Left colon (tissue), 2 donors: Measurements from ENCODE around the gene TPM2. TPM values are rescaled to one million over a fixed set of nuclear protein-coding genes. Genes with fewer than 3 reads are reported as not detected.

Experiments
- ATAC-seq: fragments of 200-7000 bp; cut with Tn5 transposase; one replicate; pipeline ENCODE4 v1.9.1; 2020; ENCODE audit warnings: mild to moderate bottlenecking, moderate library complexity
- DNase-seq, 2 donors: peaks; one replicate each; pipeline ENCODE4 v3.0.0-alpha.2; 2020
- intact Hi-C, 2 donors: fragments of 100-400 bp; cut with DNase I in 1 of 2; cut with micrococcal nuclease in 1 of 2; formaldehyde crosslinking; loops; one replicate each; pipeline versions ENCODE4 v1.11.2 to v1.14.0; 2022; cut with DNase I, micrococcal nuclease
- long read RNA-seq: library from polyadenylated mRNA; unstranded; transcript quantifications from one replicate; pipeline ENCODE4 v2.0.0, GENCODE V29; 2021
- total RNA-seq, 2 donors: library from RNA; stranded (reverse); fragmentation: NEBNext Ultra II Directional; extraction: Animal tissue kit (Norgen Biotek cat#: 25700); gene quantifications; one replicate each; pipeline ENCODE4 v1.2.1, GENCODE V29; 2021
- donor health status: DM: no; HTN: no; CAD: no.
- donor health status: DM: yes; HTN: yes; CAD: no.

TPM2 gene
- 100 to 1,000 TPM in 1 of 2 donors, 10 to 100 TPM in 1; 25.9 to 277 TPM for total RNA-seq
- long read RNA-seq, transcript TPM2-203 (9 exons, 1,183 nt): major isoform, 13 of 15 reads
- long read RNA-seq, partial matches to known transcripts: 0 of 15 reads
- long read RNA-seq, other reads (novel, unspliced or antisense): 2 of 15 reads

DNA sequence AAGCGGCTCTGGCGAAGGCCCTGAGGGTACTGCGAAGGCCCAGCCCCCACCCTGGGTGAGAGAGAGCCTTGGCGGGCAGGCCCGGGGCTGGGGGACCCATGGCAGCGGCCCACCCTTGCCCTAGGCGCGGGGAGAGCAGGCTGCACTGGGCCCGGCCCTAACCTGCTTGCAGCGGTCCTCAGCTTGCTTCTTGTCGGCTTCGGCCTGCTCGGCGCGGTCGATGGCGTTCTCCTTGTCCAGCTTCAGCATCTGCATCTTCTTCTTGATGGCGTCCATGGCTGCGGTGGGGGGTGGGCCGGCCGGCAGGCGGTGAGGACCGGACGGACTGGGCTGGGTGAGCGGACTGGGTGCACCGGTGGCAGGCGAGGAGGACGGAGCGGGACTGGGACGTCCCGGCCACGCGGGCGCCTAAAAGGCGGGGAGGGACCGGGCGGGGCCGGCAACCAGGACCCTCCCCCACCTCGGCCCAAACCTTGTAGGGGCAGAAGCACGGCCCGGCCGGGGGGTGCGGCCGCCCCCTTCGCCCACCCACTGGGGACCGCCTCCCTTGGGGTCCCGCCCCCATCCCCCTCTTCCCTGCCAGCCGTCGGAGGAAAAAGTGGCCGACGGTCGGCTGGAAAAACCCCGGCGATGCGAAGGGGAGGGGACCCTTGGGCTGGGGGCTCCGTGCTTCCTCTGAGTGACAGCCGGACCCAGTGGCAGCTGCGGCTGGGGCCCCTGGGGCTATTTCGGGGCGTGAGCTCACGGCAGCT, at the start of gene TPM2:
TSS of gene TPM2 (minus strand) at position 384 of the 752 bp plus-strand sequence. CDS start at position 276, 108 bp downstream.
- peak; percentile 27 for ATAC-seq
- DNase-seq: peak; percentile 63 to 75
- intact Hi-C loops: loop anchor here in 1 of 2 donors (5.0 kb wide), 1 partner anchor 32 kb away; the partner anchor contains the start of genes CCDC107 and RMRP

DNA sequence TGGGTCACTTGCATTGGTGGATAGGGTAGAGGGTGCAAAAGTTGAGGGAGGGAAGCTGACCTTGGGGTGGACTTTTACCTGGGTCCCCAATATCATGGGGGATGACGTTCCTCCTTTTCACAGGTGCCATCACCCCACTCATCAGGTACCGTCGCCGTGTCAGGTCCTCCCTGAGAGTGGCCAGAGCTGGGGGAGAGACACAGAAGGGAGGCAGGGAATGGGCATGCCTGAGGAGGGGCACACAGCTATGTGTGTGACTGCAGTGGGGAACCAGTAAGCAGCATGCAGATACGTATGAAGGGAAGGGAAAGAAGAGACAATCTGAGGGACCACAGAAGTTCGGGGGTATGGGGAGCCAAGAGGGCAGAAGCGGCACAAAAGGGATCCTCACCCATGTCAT, 49.2 kb upstream of the TPM2 start:
- intact Hi-C loops: loop anchor here in 1 of 2 donors (10.0 kb wide), 1 partner anchor 84 kb away; the partner anchor contains the start of genes CCDC107, RMRP and SIT1
- no peak for DNase-seq

DNA sequence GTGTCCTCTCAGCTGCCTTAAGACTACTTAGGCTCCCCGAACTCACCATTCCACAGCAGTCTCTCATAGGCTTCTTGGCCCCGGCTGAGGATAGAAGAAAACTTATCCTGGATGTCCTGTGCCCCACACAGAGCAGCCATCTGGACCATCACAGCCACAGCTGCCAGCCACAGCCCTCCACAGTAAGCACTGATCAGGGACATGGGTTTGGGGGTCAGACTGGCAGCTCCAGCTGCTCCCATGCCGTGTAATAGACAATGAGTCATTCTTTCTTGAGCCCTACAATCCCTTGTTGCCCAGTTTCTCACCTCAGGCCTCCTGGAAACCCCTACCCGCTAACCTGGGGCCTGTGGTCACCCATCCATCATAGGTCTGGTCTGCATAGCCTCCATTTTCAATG, 48.5 kb upstream of the TPM2 start:
- DNase-seq (no peak), ATAC-seq (no peak)
- intact Hi-C loops: loop anchor here in 1 of 2 donors (10.0 kb wide), 1 partner anchor 83 kb away; the partner anchor contains the start of genes CCDC107, RMRP and SIT1

More for the DNA sequence above, 49.2 kb upstream of the TPM2 start:
- ATAC-seq: no peak

DNA sequence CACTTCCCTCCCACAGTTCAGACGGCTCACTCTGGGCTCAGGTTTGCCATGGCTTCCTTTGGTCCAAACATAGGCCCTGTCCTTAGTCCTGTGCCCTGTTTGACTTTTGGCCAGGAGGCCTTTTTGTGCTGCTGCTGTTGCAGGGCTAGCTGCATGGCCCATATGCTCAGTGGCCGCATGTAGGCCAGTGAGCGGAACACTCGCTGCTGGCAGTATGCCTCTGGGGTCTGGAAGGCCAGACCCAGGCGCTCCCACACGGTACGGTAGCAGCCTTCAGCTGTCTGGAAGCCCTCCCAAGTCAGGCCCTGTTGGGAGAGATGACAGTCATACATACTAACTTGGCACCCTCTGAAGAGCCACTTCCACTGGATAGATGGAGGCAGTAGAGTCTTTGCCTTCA, 47.4 kb upstream of the TPM2 start:
- ATAC-seq: no peak
- no peak for DNase-seq
- intact Hi-C loops: loop anchor here in 1 of 2 donors (10.0 kb wide), 1 partner anchor 82 kb away; the partner anchor contains the start of genes CCDC107, RMRP and SIT1

DNA sequence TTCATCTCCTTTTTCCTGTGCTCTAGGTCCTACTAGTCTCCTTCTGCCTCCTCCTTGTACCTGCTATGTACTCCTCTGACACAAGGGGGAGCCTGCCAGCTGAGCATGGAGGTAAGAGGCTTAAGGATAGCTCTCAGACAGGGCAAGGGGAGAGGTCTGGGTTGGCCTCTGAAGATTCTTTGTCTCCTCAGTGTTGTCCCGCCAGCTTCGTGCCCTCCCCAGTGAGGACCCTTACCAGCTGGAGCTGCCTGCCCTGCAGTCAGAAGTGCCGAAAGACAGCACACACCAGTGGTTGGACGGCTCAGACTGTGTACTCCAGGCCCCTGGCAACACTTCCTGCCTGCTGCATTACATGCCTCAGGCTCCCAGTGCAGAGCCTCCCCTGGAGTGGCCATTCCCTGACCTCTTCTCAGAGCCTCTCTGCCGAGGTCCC, 46.5 kb upstream of the TPM2 start:
- ATAC-seq (peak; percentile 19), DNase-seq (peak; percentile 68 to 71)
- intact Hi-C loops: loop anchor here in 1 of 2 donors (10.0 kb wide), 1 partner anchor 81 kb away; the partner anchor contains the start of genes CCDC107, RMRP and SIT1

DNA sequence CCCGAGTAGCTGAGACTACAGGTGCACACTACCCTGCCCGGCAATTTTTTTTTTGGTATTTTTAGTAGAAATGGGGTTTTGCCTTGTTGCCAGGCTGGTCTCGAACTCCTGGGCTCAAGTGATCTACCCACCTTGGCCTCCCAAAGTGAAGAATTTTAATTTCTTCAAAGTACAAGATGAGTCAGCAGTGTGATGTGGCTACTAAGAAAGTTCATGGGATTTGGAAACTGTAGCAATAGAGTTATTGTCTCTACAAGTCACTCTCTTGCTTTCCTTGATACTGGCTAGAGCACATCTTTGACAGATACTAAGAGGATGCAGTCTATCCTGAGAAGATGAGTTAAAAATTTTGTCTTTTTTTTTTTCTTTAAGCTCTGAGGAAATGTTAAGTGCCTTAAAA, 44.4 kb upstream of the TPM2 start:
- DNase-seq (no peak), ATAC-seq (no peak)
- intact Hi-C loops: loop anchor here in 1 of 2 donors (10.0 kb wide), 1 partner anchor 79 kb away; the partner anchor contains the start of genes CCDC107, RMRP and SIT1

DNA sequence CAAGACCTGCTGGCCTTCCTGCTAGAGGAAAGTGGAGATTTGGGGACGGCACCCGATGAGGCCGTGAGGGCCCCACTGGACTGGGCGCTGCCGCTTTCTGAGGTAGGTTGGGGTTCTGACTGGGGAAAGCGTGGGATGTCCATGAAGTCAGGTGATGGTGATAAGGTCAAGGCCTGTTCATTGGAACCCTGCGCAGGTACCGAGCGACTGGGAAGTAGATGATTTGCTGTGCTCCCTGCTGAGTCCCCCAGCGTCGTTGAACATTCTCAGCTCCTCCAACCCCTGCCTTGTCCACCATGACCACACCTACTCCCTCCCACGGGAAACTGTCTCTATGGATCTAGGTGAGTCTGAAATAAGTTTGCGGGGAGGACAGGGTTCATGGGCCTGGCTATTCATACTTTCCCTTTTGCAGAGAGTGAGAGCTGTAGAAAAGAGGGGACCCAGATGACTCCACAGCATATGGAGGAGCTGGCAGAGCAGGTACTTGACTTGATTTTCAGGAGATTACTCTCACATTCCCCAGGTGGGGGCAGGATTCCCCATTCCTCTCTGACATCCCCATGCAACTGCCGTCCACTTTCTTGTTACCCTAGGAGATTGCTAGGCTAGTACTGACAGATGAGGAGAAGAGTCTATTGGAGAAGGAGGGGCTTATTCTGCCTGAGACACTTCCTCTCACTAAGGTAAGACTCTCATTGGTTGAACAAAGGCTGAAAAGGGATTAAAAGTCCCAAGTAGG, 43.2 kb upstream of the TPM2 start:
- ATAC-seq (peak; percentile 17), DNase-seq (peak in 1 of 2 donors; percentile 59)
- intact Hi-C loops: loop anchor here in 1 of 2 donors (10.0 kb wide), 1 partner anchor 78 kb away; the partner anchor contains the start of genes CCDC107, RMRP and SIT1

DNA sequence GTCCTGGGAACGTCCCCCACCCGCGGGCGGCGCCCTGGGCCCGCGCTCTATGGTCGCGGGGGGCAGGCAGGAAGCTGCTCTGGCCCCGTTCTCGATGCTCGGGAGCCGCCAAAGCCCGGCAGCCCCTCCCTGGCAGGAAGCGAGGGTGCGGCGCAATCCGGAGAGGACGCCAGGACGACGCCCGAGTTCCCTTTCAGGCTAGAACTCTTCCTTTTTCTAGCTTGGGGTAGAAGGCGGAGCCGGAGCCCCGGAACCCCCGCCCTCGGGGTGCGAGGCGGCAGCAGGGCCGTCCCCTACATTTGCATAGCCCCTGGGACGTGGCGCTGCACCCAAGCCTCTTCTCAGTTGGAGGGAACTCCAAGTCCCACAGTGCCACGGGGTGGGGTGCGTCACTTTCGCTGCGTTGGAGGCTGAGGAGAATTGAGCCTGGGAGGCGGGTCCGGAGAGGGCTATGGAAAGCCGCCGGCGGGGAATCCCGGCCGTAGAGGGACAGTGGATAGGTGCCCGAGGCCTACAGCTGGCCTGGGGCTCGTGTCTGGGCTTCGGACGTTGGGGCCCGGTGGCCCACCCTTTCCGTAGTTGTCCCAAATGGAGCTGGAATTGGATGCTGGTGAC, 42.6 kb upstream of the TPM2 start, which contains the start of the genes CREB3 and TLN1:
TSS of gene CREB3 (plus strand) at position 482 of the 615 bp plus-strand sequence. CDS start at position 589, 107 bp downstream.
TSS of gene TLN1 (minus strand) at position 11 of the 615 bp plus-strand sequence. CDS start 6,501 bp downstream, outside the sequence.
- ATAC-seq: peak; percentile 78
- intact Hi-C loops: loop anchor here in 1 of 2 donors (10.0 kb wide), 1 partner anchor 77 kb away; the partner anchor contains the start of genes CCDC107, RMRP and SIT1
- DNase-seq: peak; percentile 97 to 99

DNA sequence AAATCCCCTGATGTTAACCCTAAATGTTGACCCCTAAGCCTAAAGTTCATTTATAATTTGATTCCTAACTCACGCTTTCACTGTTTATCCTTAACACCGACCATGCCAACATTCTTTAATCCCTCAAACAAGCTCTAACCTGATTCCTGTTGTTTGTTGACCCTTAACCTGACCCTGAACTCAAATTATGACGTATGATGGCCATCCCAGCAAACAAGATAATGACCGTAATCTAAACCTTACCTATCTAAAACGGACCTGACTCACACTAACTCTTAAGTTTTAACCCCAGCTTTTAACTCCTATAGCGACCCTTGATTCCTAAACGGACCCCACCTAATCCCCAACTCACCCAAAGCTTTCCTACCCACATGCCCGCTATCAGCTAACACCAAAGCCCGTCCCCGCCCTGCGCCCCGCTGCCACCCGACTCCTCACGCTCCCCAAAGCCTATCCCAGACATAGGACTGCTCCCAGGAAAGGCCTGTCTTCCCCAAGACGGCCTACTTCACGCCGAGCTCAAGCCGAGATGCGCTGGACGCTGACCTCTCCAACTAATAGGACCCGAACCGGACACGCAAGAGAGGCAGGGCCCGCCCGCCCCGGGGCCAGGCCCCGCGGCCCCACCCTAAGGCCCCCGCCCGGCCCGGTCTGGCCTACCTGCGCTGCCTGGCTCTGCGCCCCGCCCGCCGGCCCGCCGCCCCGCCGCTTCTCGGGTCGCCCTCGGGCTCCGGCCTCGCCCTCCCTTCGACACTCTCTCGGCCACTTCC, 41.9 kb upstream of the TPM2 start:
- DNase-seq: no peak
- intact Hi-C loops: loop anchor here in 1 of 2 donors (10.0 kb wide), 1 partner anchor 77 kb away; the partner anchor contains the start of genes CCDC107, RMRP and SIT1
- ATAC-seq: no peak

DNA sequence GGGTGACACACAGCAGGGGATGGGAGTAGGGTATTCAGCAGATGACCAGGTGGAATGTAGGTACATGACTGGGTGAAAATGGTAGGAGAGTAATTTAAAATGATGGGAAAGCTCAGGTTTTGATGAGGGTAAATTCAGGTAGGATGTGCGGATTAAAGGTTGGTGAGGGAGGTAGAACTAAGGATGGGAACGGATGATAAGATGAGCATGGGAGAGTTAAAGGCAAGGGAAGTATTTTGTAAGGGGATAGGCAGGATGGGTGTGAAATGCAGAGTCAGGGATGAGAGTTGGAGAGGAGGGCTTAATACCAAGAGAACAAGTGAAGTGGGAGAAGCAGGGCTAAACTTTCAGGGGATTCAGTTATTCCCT, 40.7 kb upstream of the TPM2 start:
- DNase-seq: no peak
- no peak for ATAC-seq
- intact Hi-C loops: loop anchor here in 1 of 2 donors (10.0 kb wide), 1 partner anchor 76 kb away; the partner anchor contains the start of genes CCDC107, RMRP and SIT1

DNA sequence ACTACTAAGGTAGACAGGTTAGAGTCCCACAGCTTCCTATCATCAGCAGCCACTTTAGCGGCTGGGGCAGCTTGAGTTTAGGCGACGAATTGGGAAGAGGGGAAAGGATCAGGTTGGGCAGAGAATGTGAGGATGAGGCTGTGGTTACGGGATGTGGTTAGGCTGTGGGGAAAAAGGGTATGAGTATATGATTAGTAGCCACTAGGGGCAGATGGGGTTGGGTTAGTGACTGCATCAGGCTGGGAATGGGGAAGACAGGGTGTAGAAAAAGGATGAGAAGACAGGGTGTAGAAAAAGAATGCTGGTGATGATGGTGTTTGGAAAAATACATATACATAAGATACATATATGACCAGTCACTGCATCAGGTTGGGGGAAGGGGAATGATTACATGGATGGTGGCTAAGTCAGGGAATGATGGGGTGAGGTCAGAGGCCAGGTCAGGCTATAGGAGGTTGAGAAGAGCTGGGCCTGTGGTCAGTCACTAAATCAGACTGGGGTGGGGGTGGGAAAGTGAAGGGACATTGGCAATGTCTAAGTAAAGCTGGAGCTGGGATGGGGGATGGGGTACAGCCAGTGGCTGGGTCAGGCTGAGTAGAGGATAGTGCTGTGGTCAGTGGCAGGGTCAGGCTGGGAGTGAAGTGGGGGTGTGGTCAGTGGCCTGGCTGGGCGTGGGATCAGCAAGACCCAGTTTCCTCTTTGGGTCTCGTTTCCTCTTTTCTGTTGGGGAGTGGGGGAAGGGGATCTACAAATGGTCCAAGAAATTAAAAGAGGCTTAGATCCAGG, 40.2 kb upstream of the TPM2 start:
- DNase-seq: peak; percentile 53 to 64
- no peak for ATAC-seq
- intact Hi-C loops: loop anchor here in 1 of 2 donors (10.0 kb wide), 1 partner anchor 75 kb away; the partner anchor contains the start of genes CCDC107, RMRP and SIT1

DNA sequence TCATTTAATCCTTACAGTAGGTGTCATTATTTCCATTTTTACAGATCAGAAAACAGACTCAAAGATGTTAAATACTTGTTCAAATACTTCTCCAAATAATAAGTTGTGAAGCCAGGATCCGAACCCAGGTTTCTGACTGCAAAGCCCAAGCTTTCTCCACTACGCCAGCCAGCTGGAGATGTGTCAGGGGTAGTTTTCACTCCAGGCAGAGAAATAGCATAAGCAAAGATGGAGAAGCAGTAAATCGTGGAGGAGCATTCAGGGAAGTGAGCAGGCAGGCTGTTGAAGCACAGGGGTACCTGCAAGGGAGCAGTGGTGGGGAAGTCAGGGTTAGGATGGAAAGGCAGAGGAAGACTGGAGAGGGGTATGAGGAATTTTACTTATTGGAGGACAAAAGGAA, 39.4 kb upstream of the TPM2 start:
- no peak for ATAC-seq
- intact Hi-C loops: no loop called here
- DNase-seq: no peak

DNA sequence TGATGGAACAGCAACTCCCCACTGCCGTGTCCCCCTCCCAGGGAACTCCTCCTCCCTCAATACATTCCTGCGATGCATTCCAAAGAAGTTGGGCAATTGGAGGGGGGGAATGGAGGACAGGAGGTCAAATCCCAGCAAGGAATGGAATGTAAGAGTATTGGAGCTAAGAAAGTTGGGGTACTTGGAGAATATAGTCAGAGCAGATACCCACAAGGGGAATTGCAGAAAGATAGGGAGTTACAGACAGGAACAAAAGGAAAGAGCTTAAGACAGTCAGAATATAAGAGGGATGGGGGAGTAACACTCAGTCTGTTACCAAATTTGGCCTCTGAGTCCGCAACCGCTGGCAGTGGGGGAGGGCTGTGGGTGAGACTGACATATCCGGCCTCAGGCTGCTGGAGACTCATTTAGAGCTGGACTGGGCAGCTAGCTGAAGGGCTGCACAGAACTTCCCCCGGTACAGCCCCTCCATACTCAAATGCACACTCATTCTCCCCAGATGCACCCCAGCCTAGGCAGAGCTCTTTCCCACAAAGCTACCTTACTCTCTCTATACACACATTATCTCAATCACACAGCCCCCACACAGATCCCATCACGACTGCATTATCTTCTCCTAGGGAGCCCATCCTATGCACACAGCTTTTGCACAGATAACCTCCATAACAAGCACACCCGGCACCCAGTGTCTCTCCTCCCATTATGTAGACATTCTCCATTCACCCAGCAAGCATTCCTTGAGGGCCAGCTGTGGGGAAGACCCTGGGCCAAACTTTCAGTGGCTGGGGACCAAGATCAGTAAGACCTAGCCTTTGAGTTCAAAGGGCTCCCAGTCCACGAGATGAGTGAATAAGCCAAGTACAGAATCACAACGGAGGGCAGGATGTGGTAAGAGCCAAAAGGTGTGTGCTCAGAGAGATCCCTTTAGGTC, 38.6 kb upstream of the TPM2 start:
- intact Hi-C loops: no loop called here
- DNase-seq (peak; percentile 67 to 80), ATAC-seq (no peak)

DNA sequence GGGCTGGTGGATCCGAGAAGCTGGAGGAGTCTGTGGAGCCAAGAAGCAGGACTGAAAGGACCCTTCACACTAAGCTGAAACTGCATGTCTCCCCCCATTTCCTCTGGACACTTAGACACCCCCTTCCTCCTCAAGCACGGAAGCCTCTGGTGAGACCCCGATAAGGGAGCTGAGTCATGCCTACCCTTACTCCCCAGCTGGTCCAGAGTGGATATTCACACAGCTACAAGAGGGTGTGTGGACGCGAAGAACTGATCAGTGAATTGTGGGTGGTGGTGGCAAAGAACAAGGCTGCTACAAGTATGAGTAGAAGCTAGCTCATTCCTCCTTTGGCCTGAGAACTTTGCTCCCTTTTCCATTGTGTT, 37.9 kb upstream of the TPM2 start:
- intact Hi-C loops: no loop called here
- DNase-seq (no peak), ATAC-seq (no peak)

DNA sequence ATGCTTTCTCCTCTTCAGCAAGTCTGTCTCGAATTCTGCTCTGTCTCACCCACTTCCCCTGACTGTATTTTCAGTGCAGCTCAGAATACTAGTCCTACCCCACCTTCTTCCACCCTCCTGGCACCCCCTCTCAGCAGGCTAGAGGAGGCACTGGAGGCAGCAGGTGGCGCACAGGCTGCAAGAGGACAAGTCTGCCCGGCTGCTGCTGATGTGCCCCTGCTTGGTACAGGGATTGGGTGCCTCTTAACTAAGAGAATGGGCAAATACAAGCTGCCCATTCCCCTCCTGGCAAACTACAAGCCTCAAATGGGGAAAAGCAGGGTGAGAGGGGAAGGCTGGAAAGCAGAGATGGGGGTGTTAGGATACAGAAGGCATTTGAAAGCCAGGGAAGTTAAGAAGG, 37.2 kb upstream of the TPM2 start:
- intact Hi-C loops: no loop called here
- peak; percentile 9 for ATAC-seq
- DNase-seq: peak; percentile 46 to 63

DNA sequence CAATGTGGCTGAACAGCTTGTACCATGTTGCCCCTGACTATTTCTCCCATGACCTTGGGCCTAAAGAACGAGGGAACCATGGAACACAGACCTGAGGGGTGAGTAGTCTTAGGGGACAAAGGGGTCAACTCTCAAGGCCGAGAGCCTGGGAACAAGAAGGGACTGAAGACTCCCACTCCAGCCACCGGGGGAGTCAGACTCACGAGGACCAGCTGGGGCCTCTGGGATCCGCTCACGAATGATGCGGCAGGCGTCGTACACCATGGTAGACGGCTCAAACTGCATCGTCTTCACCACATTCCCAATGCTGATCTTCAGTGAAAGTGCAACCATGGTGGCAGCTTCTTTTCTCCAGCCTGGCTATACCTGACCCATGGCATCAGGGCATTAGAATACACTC, 35.6 kb upstream of the TPM2 start:
- DNase-seq: no peak
- intact Hi-C loops: no loop called here
- ATAC-seq: no peak
